DOHH2 (cell line): ENCODE results near the gene BAZ1A.

ENCODE experiments used
- H3F3A ChIP-seq: fragments of 200-600 bp; sonication (generic), shearing (Covaris generic); 2 replicates; pipeline ENCODE4 v1.6.0; 2016; ENCODE audit warnings: antibody characterized with exemption, mild to moderate bottlenecking; ENCODE audit not compliant: control insufficient read depth, insufficient read depth
- H3K27ac ChIP-seq: fragments of 200-600 bp; sonication (generic); 2 replicates; pipeline ENCODE4 v1.5.1; 2014; ENCODE audit warnings: low read depth, mild to moderate bottlenecking, low read length, moderate library complexity
- H3K27me3 ChIP-seq: fragments of 200-600 bp; sonication (generic); 2 replicates; pipeline ENCODE4 v1.6.1; 2014; ENCODE audit warnings: mild to moderate bottlenecking, low read length, mixed read lengths; ENCODE audit not compliant: control insufficient read depth
- H3K36me3 ChIP-seq: fragments of 200-600 bp; sonication (generic); 2 replicates; pipeline ENCODE4 v1.6.1; 2014; ENCODE audit warnings: mild to moderate bottlenecking, low read length, moderate library complexity, mixed read lengths; ENCODE audit not compliant: control insufficient read depth
- H3K4me1 ChIP-seq: fragments of 200-600 bp; sonication (generic); 2 replicates; pipeline ENCODE4 v1.6.1; 2014; ENCODE audit warnings: mild to moderate bottlenecking, low read length, mixed read lengths; ENCODE audit not compliant: control insufficient read depth
- H3K4me2 ChIP-seq: fragments of 200-600 bp; sonication (generic); 2 replicates; pipeline ENCODE4 v1.6.0; 2014; ENCODE audit warnings: mild to moderate bottlenecking, low read length, moderate library complexity
- H3K4me3 ChIP-seq: fragments of 200-600 bp; sonication (generic); 2 replicates; pipeline ENCODE4 v1.5.1; 2014; ENCODE audit warnings: mild to moderate bottlenecking, low read length, mixed read lengths
- H3K79me2 ChIP-seq: fragments of 200-600 bp; sonication (generic); 2 replicates; pipeline ENCODE4 v1.6.1; 2014; ENCODE audit warnings: mild to moderate bottlenecking, low read length, mixed read lengths; ENCODE audit not compliant: control insufficient read depth
- H3K9me2 ChIP-seq: fragments of 200-600 bp; sonication (generic); replicated peaks from 2 replicates; pipeline ENCODE4 v1.6.1; 2014; ENCODE audit warnings: mild to moderate bottlenecking, low read length, mixed read lengths; ENCODE audit not compliant: control insufficient read depth
- H3K9me3 ChIP-seq: fragments of 200-600 bp; sonication (generic); 2 replicates; pipeline ENCODE4 v1.6.1; 2014; ENCODE audit warnings: antibody characterized with exemption, low read length, mixed read lengths; ENCODE audit not compliant: control insufficient read depth, insufficient read depth
- H4K20me1 ChIP-seq: fragments of 200-600 bp; sonication (generic); 2 replicates; pipeline ENCODE4 v1.6.0; 2014; ENCODE audit warnings: low read depth, mild to moderate bottlenecking, antibody characterized with exemption, low read length, moderate library complexity; ENCODE audit not compliant: control insufficient read depth, insufficient read depth
- EZH2phosphoT487 ChIP-seq: fragments of 200-600 bp; sonication (generic); IDR thresholded peaks from 2 replicates; pipeline ENCODE4 v1.6.1; 2017; ENCODE audit warnings: borderline replicate concordance, mild to moderate bottlenecking, antibody characterized with exemption, low read length, moderate library complexity, mixed read lengths
- TF ChIP-seq, protein P1 (sequence below): fragments of 200-600 bp; sonication (generic); IDR thresholded peaks from one replicate; pipeline ENCODE4 v1.5.1; 2014; ENCODE audit warnings: antibody characterized with exemption, mild to moderate bottlenecking, low read depth, low read length; ENCODE audit not compliant: poor library complexity, severe bottlenecking

The BAZ1A gene

DNA sequence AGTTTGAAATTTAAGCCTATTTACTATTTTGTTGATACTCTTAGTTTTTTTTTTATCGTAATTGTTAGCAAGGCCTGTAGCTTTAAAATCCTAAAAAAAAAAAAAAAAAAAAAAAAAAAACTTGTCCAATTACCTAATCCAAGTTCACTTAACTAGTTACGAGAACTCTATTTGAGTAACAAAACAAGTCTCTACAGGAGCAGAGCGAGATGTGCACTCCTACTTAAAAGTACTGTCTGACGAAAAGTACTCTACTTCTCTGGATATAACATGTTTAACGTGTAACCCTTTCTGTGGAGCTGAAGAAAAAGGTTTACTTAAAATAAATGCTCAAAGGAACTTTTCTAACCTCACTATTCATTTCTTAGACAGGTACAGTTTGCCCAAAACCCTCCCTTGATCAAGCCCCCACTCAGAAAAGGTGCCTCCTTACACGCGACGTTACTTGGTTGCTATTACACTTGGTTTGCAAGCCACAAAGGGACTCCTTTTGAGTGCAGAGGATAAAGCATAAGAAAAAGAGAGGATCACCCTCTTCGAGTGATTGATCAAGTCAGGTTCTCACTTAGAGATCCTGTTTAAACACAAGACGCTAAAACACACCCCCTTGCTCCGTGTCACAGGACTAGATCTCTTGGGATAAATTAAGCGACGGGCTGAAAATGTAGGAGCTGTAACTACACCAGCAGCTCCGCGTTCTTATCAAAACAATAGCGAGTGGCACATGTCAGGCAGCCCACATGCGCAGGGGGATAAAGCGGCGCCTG, 2.2 kb downstream of the BAZ1A start:
- H3K36me3 ChIP-seq, result peaks cover 64% of the 10 kb centered on the region
- peak overlapping the region; percentile 100 for H3K4me2 ChIP-seq
- no peaks in the 10 kb centered on the region for H3K9me2 ChIP-seq
- H3K4me1 ChIP-seq, result peaks cover 41% of the 10 kb centered on the region
- H3F3A ChIP-seq, result peaks cover 13% of the 10 kb centered on the region
- H3K9me3 ChIP-seq, result no peaks in the 10 kb centered on the region
- H3K4me3 ChIP-seq, result peak overlapping the region; percentile 89
- peaks cover 85% of the 10 kb centered on the region for H3K79me2 ChIP-seq
- peak overlapping the region; percentile 90 for H3K27ac ChIP-seq
- H3K27me3 ChIP-seq, result no peaks in the 10 kb centered on the region
- TF ChIP-seq, protein P1, sequence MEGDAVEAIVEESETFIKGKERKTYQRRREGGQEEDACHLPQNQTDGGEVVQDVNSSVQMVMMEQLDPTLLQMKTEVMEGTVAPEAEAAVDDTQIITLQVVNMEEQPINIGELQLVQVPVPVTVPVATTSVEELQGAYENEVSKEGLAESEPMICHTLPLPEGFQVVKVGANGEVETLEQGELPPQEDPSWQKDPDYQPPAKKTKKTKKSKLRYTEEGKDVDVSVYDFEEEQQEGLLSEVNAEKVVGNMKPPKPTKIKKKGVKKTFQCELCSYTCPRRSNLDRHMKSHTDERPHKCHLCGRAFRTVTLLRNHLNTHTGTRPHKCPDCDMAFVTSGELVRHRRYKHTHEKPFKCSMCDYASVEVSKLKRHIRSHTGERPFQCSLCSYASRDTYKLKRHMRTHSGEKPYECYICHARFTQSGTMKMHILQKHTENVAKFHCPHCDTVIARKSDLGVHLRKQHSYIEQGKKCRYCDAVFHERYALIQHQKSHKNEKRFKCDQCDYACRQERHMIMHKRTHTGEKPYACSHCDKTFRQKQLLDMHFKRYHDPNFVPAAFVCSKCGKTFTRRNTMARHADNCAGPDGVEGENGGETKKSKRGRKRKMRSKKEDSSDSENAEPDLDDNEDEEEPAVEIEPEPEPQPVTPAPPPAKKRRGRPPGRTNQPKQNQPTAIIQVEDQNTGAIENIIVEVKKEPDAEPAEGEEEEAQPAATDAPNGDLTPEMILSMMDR, result no peak
- TF ChIP-seq EZH2phosphoT487, result no peak
- peaks cover 22% of the 10 kb centered on the region for H4K20me1 ChIP-seq

- TF ChIP-seq, protein P1, result no peak
- no peak for TF ChIP-seq EZH2phosphoT487
- Histone ChIP-seq H3K27ac (no peak overlapping the region), H3K36me3 (peaks cover 75% of the 10 kb centered on the region), H3K27me3 (no peaks in the 10 kb centered on the region), H3K4me3 (no peak overlapping the region), H4K20me1 (peaks cover 26% of the 10 kb centered on the region), H3K4me2 (no peak overlapping the region), H3K4me1 (peaks cover 32% of the 10 kb centered on the region), H3K9me3 (no peaks in the 10 kb centered on the region), H3K9me2 (no peaks in the 10 kb centered on the region), H3F3A (peaks cover 3% of the 10 kb centered on the region), H3K79me2 (peaks cover 98% of the 10 kb centered on the region)
Measured at GRCh38 chr14:34867199-34867598, 8.0 kb downstream of the BAZ1A start.

DNA sequence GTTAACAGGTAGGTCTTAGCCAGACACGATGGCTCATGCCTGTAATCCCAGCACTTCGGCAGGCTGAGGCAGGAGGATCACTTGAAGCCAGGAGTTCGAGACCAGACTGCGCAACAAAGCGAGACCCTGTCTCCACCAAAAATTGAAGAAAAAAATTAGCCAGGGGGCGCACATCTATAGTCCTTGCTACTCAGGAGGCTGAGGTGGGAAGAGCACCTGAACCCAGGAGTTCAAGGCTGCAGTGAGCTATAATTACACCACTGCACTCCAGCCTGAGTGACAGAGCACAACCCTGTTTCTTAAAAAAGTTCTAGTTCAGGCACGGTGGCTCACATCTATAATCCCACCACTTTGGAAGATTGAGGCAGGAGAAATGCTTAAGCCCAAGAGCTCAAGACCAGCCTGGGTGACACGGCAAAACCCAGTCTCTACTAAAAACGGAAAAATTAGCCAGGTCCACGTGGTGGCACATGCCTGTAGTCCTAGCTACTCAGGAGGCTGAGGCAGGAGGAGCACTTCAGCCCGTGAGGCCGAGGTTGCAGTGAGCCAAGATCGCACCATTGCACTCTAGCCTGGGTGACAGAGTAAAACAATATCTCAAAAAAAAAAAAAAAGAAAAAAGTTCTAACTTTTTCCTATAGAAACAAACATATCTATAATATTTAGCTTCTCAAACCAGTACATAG, 9.1 kb downstream of the BAZ1A start:
- no peak for TF ChIP-seq EZH2phosphoT487
- TF ChIP-seq, protein P1, result peak; percentile 12
- Histone ChIP-seq H3K79me2 (peaks cover 98% of the 10 kb centered on the region), H3K4me1 (peaks cover 20% of the 10 kb centered on the region), H3K4me2 (no peak overlapping the region), H3K9me2 (no peaks in the 10 kb centered on the region), H3K36me3 (peaks cover 75% of the 10 kb centered on the region), H3K27ac (no peak overlapping the region), H4K20me1 (peaks cover 18% of the 10 kb centered on the region), H3K27me3 (no peaks in the 10 kb centered on the region), H3K4me3 (no peak overlapping the region), H3K9me3 (no peaks in the 10 kb centered on the region), H3F3A (peaks cover 5% of the 10 kb centered on the region)
